NCI-H2171 (cell line): ENCODE results near the gene DDX56.
"Not testable (repeated sequence)": the region's sequence is repeated elsewhere in the genome, so short reads cannot be mapped to it uniquely, and the experiment has no call there.

ENCODE experiments used
- DNase-seq: peaks from one replicate; lab custom pipeline; 2025; lab: John Stamatoyannopoulos, UW

The DDX56 gene

GRCh38 chr7:44562622-44562962 is 11.1 kb downstream of the DDX56 start:
- not testable (repeated sequence) for DNase-seq

GRCh38 chr7:44561962-44562621 is 11.6 kb downstream of the DDX56 start:
- no peak for DNase-seq

- no peak for DNase-seq
These were observed 12.2 kb downstream of the DDX56 start for GRCh38 chr7:44561481-44561880.

- no peak for DNase-seq
These were observed 14.2 kb downstream of the DDX56 start for GRCh38 chr7:44559485-44559884.

GRCh38 chr7:44557485-44557884 is 16.2 kb downstream of the DDX56 start:
- no peak for DNase-seq

GRCh38 chr7:44555350-44555749 is 18.4 kb downstream of the DDX56 start:
- DNase-seq, result no peak

- DNase-seq, result not testable (repeated sequence)
These were observed 21.2 kb downstream of the DDX56 start for GRCh38 chr7:44552473-44553005.

- no peak for DNase-seq
These were observed 24.3 kb downstream of the DDX56 start for GRCh38 chr7:44549457-44549856.

GRCh38 chr7:44548893-44549292 is 24.8 kb downstream of the DDX56 start:
- DNase-seq, result no peak

- no peak for DNase-seq
These were observed 26.0 kb downstream of the DDX56 start for GRCh38 chr7:44547536-44548231.

- DNase-seq, result no peak
These were observed 31.7 kb downstream of the DDX56 start for GRCh38 chr7:44541876-44542610.

- no peak for DNase-seq
These were observed 32.5 kb downstream of the DDX56 start, which contains the start of gene NPC1L1 for GRCh38 chr7:44541028-44541869. TSS of gene NPC1L1 (minus strand) at chr7:44541330. CDS start at chr7:44541259, 71 bp downstream.

- DNase-seq, result no peak
These were observed 33.1 kb downstream of the DDX56 start for GRCh38 chr7:44540592-44541027.

GRCh38 chr7:44539669-44540506 is 33.8 kb downstream of the DDX56 start:
- DNase-seq, result no peak

- DNase-seq, result no peak
These were observed 34.7 kb downstream of the DDX56 start for GRCh38 chr7:44538798-44539668.

GRCh38 chr7:44538093-44538797 is 35.5 kb downstream of the DDX56 start:
- no peak for DNase-seq

GRCh38 chr7:44537442-44537841 is 36.3 kb downstream of the DDX56 start:
- DNase-seq, result no peak

- no peak for DNase-seq
These were observed 37.6 kb downstream of the DDX56 start for GRCh38 chr7:44536090-44536489.
